Astrocyte (in vitro differentiated cells and primary cell): ENCODE results near the gene ERRFI1.

Experiments used
- EZH2 ChIP-seq: IDR thresholded peaks from 2 replicates; pipeline ENCODE4 v1.6.1; 2012; ENCODE audit warnings: mild to moderate bottlenecking, low read length, inconsistent platforms; ENCODE audit not compliant: insufficient read depth
- TF ChIP-seq, protein P1 (sequence below): IDR thresholded peaks from 2 replicates; pipeline ENCODE4 v1.5.1; 2011; ENCODE audit warnings: low read depth, mild to moderate bottlenecking, inconsistent platforms, low read length, moderate library complexity; ENCODE audit not compliant: insufficient read depth

GRCh38 chr1:8070381-8070811 lies 44.3 kb upstream of the ERRFI1 start:
- TF ChIP-seq, protein P1, sequence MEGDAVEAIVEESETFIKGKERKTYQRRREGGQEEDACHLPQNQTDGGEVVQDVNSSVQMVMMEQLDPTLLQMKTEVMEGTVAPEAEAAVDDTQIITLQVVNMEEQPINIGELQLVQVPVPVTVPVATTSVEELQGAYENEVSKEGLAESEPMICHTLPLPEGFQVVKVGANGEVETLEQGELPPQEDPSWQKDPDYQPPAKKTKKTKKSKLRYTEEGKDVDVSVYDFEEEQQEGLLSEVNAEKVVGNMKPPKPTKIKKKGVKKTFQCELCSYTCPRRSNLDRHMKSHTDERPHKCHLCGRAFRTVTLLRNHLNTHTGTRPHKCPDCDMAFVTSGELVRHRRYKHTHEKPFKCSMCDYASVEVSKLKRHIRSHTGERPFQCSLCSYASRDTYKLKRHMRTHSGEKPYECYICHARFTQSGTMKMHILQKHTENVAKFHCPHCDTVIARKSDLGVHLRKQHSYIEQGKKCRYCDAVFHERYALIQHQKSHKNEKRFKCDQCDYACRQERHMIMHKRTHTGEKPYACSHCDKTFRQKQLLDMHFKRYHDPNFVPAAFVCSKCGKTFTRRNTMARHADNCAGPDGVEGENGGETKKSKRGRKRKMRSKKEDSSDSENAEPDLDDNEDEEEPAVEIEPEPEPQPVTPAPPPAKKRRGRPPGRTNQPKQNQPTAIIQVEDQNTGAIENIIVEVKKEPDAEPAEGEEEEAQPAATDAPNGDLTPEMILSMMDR = no peak
- no peak for TF ChIP-seq EZH2
